PFSK-1 (cell line): ENCODE measurements around the gene SLC16A6.

Source experiments
- POLR2AphosphoS5 ChIP-seq: IDR thresholded peaks from 2 replicates; pipeline ENCODE4 v1.6.1; 2012; ENCODE audit warnings: low read depth, mild to moderate bottlenecking, control low read depth, low read length, moderate library complexity
- REST ChIP-seq, 2 experiments: IDR thresholded peaks; 2 replicates each; pipeline versions ENCODE4 v1.6.1 to v1.8.0; 2011 to 2012; ENCODE audit warnings: low read depth in 2 of 2, low read length in 2 of 2, control low read depth in 1 of 2, inconsistent platforms in 1 of 2, mild to moderate bottlenecking in 1 of 2, moderate library complexity in 1 of 2; ENCODE audit not compliant: insufficient read depth in 1 of 2
- TAF1 ChIP-seq: IDR thresholded peaks from 2 replicates; pipeline ENCODE4 v1.6.1; 2012; ENCODE audit warnings: low read length, control low read depth, borderline replicate concordance; ENCODE audit not compliant: insufficient read depth

- TF ChIP-seq REST (IDR thresholded peaks at IDR 0.05; ENCODE audit: insufficient read depth in 1 of 2, low read depth in 2 of 2, low read length in 2 of 2) = no peak
- TF ChIP-seq TAF1 = no peak
- TF ChIP-seq POLR2AphosphoS5 = no peak
Observed at GRCh38 chr17:68298601-68299000, 7.7 kb upstream of the SLC16A6 start.
